Ovary (tissue), 3 donors: ENCODE measurements around the gene MAP2K5.

ENCODE experiments used
- EP300 ChIP-seq: sonication (generic); formaldehyde crosslinking; IDR thresholded peaks from one replicate; pipeline ENCODE4 v1.6.1; 2017; ENCODE audit warnings: antibody characterized with exemption
- POLR2A ChIP-seq: fragments of 450-650 bp; IDR thresholded peaks from one replicate; pipeline ENCODE4 v1.6.1; 2017; ENCODE audit warnings: antibody characterized with exemption, mild to moderate bottlenecking, moderate library complexity
- TF ChIP-seq, protein P1 (sequence below), 3 donors: fragments of 450-650 bp in 2 of 3; fragments of 200-600 bp in 1 of 3; IDR thresholded peaks; one replicate each; pipeline versions ENCODE4 v1.5.1 to v1.8.0; 2016 to 2022; ENCODE audit warnings: antibody characterized with exemption in 3 of 3, mild to moderate bottlenecking in 1 of 3
- donor health status: DM: no; HTN: no; CAD: no.

GRCh38 chr15:67559158-67559557 lies 16.7 kb downstream of the MAP2K5 start:
- TF ChIP-seq, protein P1, sequence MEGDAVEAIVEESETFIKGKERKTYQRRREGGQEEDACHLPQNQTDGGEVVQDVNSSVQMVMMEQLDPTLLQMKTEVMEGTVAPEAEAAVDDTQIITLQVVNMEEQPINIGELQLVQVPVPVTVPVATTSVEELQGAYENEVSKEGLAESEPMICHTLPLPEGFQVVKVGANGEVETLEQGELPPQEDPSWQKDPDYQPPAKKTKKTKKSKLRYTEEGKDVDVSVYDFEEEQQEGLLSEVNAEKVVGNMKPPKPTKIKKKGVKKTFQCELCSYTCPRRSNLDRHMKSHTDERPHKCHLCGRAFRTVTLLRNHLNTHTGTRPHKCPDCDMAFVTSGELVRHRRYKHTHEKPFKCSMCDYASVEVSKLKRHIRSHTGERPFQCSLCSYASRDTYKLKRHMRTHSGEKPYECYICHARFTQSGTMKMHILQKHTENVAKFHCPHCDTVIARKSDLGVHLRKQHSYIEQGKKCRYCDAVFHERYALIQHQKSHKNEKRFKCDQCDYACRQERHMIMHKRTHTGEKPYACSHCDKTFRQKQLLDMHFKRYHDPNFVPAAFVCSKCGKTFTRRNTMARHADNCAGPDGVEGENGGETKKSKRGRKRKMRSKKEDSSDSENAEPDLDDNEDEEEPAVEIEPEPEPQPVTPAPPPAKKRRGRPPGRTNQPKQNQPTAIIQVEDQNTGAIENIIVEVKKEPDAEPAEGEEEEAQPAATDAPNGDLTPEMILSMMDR (IDR thresholded peaks at IDR 0.05), result no peak
- TF ChIP-seq POLR2A (no peak), EP300 (no peak)
